ENCODE results near the gene SHROOM4. TPM values are rescaled to one million over a fixed set of nuclear protein-coding genes. Genes with fewer than 3 reads are reported as not detected.

The SHROOM4 gene
- polyA plus RNA-seq = not detected

DNA sequence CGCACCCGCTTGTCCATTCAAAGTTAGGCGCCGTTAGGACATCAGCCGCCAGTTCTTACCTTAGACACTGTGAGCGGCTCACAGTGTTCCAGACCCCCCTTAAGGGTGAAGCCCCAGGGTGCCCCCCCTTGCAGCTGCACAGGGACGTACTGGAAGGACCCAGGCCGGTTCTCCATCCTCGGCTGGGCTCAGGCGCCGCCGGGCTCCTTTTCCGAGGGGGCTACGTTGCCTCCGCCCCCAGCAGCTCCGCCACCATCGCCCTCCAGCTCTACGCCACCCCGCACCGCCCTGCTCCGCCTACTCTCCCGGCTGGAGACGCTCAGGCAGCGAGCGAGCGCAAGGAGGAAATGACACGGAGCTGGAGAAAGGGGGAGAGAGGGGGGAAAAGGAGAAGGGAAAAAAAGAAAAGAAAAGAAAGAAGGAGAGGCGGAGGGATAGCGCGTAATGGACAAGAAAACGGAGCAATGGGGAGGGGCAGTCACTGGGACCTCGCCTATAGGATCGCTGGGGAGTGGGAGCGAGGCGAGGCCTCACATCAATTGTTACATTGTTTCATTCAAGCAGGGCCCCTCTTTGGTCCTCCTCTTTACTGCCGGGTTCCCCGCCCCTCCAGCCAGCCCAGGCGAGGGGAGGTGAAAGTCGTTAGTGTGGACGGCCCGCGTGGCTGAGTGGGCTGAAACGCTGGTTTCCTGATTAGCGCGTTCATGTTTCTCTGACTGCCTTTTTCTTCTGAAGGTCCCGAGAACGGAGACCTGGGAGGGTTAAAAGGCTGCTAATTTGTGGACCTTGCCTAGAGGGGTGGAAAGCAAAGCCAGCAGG lies at the start of gene SHROOM4:
Gene SHROOM4, minus strand, starts transcription at position 352 of the 819 bp plus-strand sequence. Its CDS starts 176 bp downstream, at position 176.
- H3K9me3 Mint-ChIP-seq = peaks cover 0 to 4% (median 0%) of the 10 kb centered on the region in 3 donors
- H3K4me1 Mint-ChIP-seq = no peaks in the 10 kb centered on the region
- H3K36me3 Mint-ChIP-seq = no peaks in the 10 kb centered on the region
- peak within 1 kb of the TSS in 2 of 4 donors; percentile 21 to 66 for H3K4me3 Mint-ChIP-seq
- no peak within 1 kb of the TSS for H3K27ac Mint-ChIP-seq
- H3K27me3 Mint-ChIP-seq = peaks cover 33% of the 10 kb centered on the region

- no peaks in the 10 kb centered on the region for H3K4me1 Mint-ChIP-seq
- H3K9me3 Mint-ChIP-seq = no peaks in the 10 kb centered on the region
- H3K27ac Mint-ChIP-seq = no peak overlapping the region
- H3K27me3 Mint-ChIP-seq = peaks cover 3% of the 10 kb centered on the region
- no peak overlapping the region for H3K4me3 Mint-ChIP-seq
- no peaks in the 10 kb centered on the region for H3K36me3 Mint-ChIP-seq
Observed at GRCh38 chrX:50863471-50863870, 49.5 kb upstream of the SHROOM4 start.

- no peaks in the 10 kb centered on the region for H3K27me3 Mint-ChIP-seq
Observed at GRCh38 chrX:50860518-50860917, 46.5 kb upstream of the SHROOM4 start.

GRCh38 chrX:50858548-50858947 lies 44.6 kb upstream of the SHROOM4 start:
- Mint-ChIP-seq H3K27ac (no peak overlapping the region), H3K4me1 (no peaks in the 10 kb centered on the region), H3K27me3 (no peaks in the 10 kb centered on the region), H3K4me3 (no peak overlapping the region), H3K36me3 (peaks cover 2% of the 10 kb centered on the region), H3K9me3 (peaks cover 0 to 2% (median 0%) of the 10 kb centered on the region in 3 donors)

More at GRCh38 chrX:50860518-50860917, 46.5 kb upstream of the SHROOM4 start:
- Mint-ChIP-seq H3K36me3 (peaks cover 2% of the 10 kb centered on the region), H3K27ac (no peak overlapping the region), H3K9me3 (peaks cover 0 to 2% (median 0%) of the 10 kb centered on the region in 3 donors), H3K4me1 (no peaks in the 10 kb centered on the region), H3K4me3 (no peak overlapping the region)

- no peak overlapping the region for H3K27ac Mint-ChIP-seq
- peaks cover 0 to 4% (median 0%) of the 10 kb centered on the region in 3 donors for H3K9me3 Mint-ChIP-seq
- no peak overlapping the region for H3K4me3 Mint-ChIP-seq
- no peaks in the 10 kb centered on the region for H3K4me1 Mint-ChIP-seq
- peaks cover 2% of the 10 kb centered on the region for H3K36me3 Mint-ChIP-seq
- no peaks in the 10 kb centered on the region for H3K27me3 Mint-ChIP-seq
Observed at GRCh38 chrX:50853399-50853798, 39.4 kb upstream of the SHROOM4 start.

GRCh38 chrX:50852524-50852923 lies 38.5 kb upstream of the SHROOM4 start:
- peaks cover 0 to 3% (median 0%) of the 10 kb centered on the region in 3 donors for H3K9me3 Mint-ChIP-seq
- H3K27me3 Mint-ChIP-seq = no peaks in the 10 kb centered on the region
- H3K27ac Mint-ChIP-seq = no peak overlapping the region

GRCh38 chrX:50842221-50842620 lies 28.2 kb upstream of the SHROOM4 start:
- no peak overlapping the region for H3K27ac Mint-ChIP-seq
- H3K4me3 Mint-ChIP-seq = no peak overlapping the region
- peaks cover 7% of the 10 kb centered on the region for H3K27me3 Mint-ChIP-seq
- H3K4me1 Mint-ChIP-seq = peaks cover 0 to 2% (median 0%) of the 10 kb centered on the region in 3 donors
- no peaks in the 10 kb centered on the region for H3K9me3 Mint-ChIP-seq
- peaks cover 2% of the 10 kb centered on the region for H3K36me3 Mint-ChIP-seq

More at GRCh38 chrX:50852524-50852923, 38.5 kb upstream of the SHROOM4 start:
- H3K36me3 Mint-ChIP-seq = no peaks in the 10 kb centered on the region
- H3K4me1 Mint-ChIP-seq = no peaks in the 10 kb centered on the region
- no peak overlapping the region for H3K4me3 Mint-ChIP-seq

DNA sequence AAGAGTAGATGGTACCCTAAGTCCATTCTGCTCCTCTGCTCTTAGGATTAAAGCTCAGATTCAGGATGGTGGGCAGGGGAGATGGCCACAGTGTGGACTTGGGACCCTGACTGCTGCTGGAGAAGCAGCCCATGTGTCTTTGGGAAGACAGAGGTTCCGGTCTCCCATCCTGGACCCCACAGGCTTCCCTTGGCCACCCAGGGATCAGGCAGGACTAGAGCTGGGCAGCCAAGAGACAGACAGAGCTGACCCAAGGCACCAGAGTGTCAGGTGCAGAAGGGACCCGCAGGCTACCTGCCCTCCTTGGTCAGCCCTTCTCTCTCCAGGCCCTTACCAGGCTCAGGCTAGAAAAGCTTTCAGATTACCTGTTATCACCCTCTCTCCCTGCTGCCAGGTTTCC lies 25.7 kb upstream of the SHROOM4 start:
- Mint-ChIP-seq H3K27ac (no peak overlapping the region), H3K36me3 (peaks cover 2% of the 10 kb centered on the region), H3K4me1 (peaks cover 0 to 2% (median 0%) of the 10 kb centered on the region in 3 donors), H3K27me3 (peaks cover 7% of the 10 kb centered on the region), H3K4me3 (no peak overlapping the region), H3K9me3 (peaks cover 0 to 2% (median 0%) of the 10 kb centered on the region in 3 donors)

GRCh38 chrX:50838820-50839600 lies 25.0 kb upstream of the SHROOM4 start:
- peaks cover 7% of the 10 kb centered on the region for H3K27me3 Mint-ChIP-seq
- H3K4me1 Mint-ChIP-seq = peaks cover 0 to 2% (median 0%) of the 10 kb centered on the region in 3 donors
- H3K27ac Mint-ChIP-seq = no peak overlapping the region
- peaks cover 2% of the 10 kb centered on the region for H3K36me3 Mint-ChIP-seq
- peaks cover 0 to 2% (median 2%) of the 10 kb centered on the region in 3 donors for H3K9me3 Mint-ChIP-seq
- H3K4me3 Mint-ChIP-seq = no peak overlapping the region

- Mint-ChIP-seq H3K36me3 (no peaks in the 10 kb centered on the region), H3K27ac (no peak overlapping the region), H3K27me3 (peaks cover 4% of the 10 kb centered on the region), H3K9me3 (no peaks in the 10 kb centered on the region), H3K4me1 (peaks cover 0 to 4% (median 0%) of the 10 kb centered on the region in 3 donors), H3K4me3 (no peak overlapping the region)
Observed at GRCh38 chrX:50827996-50828395, 14.0 kb upstream of the SHROOM4 start.

GRCh38 chrX:50825825-50826224 lies 11.8 kb upstream of the SHROOM4 start:
- Mint-ChIP-seq H3K4me1 (peaks cover 0 to 4% (median 0%) of the 10 kb centered on the region in 3 donors), H3K9me3 (peaks cover 0 to under 1% (median 0%) of the 10 kb centered on the region in 3 donors)

GRCh38 chrX:50818986-50819385 lies 5.0 kb upstream of the SHROOM4 start:
- Mint-ChIP-seq H3K36me3 (no peaks in the 10 kb centered on the region), H3K4me1 (peaks cover 0 to 4% (median 0%) of the 10 kb centered on the region in 3 donors), H3K4me3 (no peak overlapping the region), H3K27me3 (peaks cover 12% of the 10 kb centered on the region), H3K27ac (no peak overlapping the region), H3K9me3 (peaks cover 0 to 3% (median 0%) of the 10 kb centered on the region in 3 donors)

More at GRCh38 chrX:50825825-50826224, 11.8 kb upstream of the SHROOM4 start:
- Mint-ChIP-seq H3K27ac (no peak overlapping the region), H3K36me3 (no peaks in the 10 kb centered on the region), H3K4me3 (no peak overlapping the region), H3K27me3 (peaks cover 4% of the 10 kb centered on the region)

DNA sequence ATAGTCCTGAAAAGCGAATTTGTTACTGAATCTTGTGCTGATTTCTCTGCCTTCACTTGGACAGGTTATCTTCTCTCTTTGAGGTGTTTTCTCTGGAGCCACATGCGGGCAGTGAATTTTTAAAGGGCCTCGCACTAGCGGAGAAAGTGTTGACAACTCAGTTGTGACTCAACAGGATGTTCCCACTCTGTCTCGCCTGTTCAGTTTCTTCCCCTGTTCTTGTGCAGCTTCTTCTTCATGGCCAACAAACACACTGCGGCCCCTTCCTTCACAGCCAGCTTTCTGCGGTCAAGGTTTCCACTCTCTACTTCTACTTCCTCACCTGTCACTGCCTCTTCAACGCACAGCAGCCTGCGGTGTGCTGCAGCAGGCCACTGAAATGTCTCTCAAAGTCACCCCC lies 1.1 kb upstream of the SHROOM4 start:
- no peaks in the 10 kb centered on the region for H3K36me3 Mint-ChIP-seq
- no peaks in the 10 kb centered on the region for H3K4me1 Mint-ChIP-seq
- H3K9me3 Mint-ChIP-seq = peaks cover 0 to 4% (median 0%) of the 10 kb centered on the region in 3 donors
- H3K4me3 Mint-ChIP-seq = no peak overlapping the region
- no peak overlapping the region for H3K27ac Mint-ChIP-seq
- peaks cover 33% of the 10 kb centered on the region for H3K27me3 Mint-ChIP-seq

GRCh38 chrX:50814701-50815100 lies 707 bp upstream of the SHROOM4 start:
- H3K4me1 Mint-ChIP-seq = no peaks in the 10 kb centered on the region
- peaks cover 0 to 4% (median 0%) of the 10 kb centered on the region in 3 donors for H3K9me3 Mint-ChIP-seq
- H3K4me3 Mint-ChIP-seq = peak overlapping the region in 1 of 4 donors; percentile 66
- peaks cover 33% of the 10 kb centered on the region for H3K27me3 Mint-ChIP-seq
- H3K27ac Mint-ChIP-seq = no peak overlapping the region
- no peaks in the 10 kb centered on the region for H3K36me3 Mint-ChIP-seq

Data from IgD-negative memory B cell (primary cell).